GM21723 (cell line): Measurements from ENCODE around the gene TAPBP.
A peak's percentile ranks its signal among the peaks of the same experiment; 100 is the strongest.
"Not testable (repeated sequence)": the region's sequence is repeated elsewhere in the genome, so short reads cannot be mapped to it uniquely, and the experiment has no call there.

Experiments
- ATAC-seq: cut with Tn5 transposase; IDR thresholded peaks from one replicate; pipeline ENCODE4 v1.9.1; 2021; ENCODE audit warnings: mild to moderate bottlenecking, moderate library complexity; ENCODE audit not compliant: unreplicated experiment

TAPBP gene

DNA sequence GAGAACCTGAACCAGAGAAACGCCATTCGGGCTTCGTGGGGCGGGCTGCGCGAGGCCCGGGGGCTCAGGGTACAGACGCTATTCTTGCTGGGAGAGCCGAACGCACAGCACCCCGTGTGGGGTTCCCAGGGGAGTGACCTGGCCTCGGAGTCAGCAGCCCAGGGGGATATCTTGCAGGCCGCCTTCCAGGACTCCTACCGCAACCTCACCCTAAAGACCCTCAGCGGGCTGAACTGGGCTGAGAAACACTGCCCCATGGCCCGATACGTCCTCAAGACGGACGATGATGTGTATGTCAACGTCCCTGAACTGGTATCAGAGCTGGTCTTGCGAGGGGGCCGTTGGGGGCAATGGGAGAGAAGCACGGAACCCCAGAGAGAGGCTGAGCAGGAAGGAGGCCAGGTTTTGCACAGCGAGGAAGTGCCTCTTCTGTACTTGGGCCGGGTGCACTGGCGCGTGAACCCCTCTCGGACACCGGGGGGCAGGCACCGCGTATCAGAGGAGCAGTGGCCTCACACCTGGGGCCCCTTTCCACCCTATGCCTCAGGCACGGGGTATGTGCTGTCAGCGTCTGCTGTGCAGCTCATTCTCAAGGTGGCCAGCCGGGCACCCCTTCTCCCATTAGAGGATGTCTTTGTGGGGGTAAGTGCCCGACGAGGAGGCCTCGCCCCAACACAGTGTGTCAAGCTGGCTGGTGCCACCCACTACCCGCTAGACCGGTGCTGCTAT, 36.1 kb downstream of the TAPBP start:
- peak; percentile 19 for ATAC-seq

DNA sequence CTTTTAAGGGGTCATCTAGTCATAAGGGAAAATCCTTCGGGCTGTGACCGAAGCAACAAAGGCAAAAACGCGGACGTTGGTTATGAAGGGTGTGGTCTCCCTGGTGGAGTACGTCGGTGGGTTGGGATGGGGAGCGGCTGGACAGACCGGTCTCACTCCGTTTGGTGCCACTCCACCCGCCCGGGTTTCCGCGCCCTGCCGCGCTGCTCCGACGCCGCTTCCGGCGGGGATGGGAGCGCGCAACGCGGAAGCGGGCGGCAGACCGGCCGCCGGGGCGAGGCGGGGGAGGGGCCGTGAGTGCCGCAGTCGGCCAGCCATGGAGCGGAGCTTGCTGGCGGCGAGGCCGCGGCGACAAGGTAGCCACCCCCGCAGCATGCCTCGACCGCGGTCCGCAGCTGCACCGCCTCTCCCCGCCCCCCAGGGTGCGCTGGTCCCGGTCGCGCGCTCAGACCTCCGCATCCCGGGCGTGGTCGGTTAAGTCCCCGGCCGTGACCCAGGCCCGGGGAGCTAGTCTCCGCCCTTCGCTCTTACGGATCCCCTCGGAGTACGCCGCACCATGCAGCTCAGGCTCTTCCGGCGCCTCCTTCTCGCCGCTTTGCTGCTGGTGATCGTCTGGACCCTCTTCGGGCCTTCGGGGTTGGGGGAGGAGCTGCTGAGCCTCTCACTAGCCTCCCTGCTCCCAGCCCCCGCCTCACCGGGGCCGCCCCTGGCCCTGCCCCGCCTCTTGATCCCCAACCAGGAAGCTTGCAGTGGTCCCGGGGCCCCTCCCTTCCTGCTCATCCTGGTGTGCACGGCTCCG, 36.8 kb downstream of the TAPBP start, which contains the start of gene B3GALT4:
Gene B3GALT4 (plus strand): TSS at position 260 of the 799 bp plus-strand sequence. CDS start 297 bp downstream, at position 557.
- peak; percentile 68 for ATAC-seq

DNA sequence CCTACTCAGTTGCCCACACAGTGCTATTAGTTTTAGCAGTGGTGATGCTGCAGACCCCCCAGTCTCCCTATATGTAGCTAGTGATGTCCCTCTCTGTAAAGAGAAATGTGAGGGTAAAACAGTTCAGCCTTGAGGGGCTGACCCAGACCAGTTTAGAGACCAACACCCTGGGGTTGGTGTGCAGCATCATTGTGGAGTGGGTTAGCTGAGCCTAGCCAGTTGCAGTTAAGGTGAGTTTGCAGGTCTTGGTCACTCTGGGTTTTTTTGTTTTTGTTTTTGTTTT, 37.4 kb downstream of the TAPBP start:
- no peak for ATAC-seq

DNA sequence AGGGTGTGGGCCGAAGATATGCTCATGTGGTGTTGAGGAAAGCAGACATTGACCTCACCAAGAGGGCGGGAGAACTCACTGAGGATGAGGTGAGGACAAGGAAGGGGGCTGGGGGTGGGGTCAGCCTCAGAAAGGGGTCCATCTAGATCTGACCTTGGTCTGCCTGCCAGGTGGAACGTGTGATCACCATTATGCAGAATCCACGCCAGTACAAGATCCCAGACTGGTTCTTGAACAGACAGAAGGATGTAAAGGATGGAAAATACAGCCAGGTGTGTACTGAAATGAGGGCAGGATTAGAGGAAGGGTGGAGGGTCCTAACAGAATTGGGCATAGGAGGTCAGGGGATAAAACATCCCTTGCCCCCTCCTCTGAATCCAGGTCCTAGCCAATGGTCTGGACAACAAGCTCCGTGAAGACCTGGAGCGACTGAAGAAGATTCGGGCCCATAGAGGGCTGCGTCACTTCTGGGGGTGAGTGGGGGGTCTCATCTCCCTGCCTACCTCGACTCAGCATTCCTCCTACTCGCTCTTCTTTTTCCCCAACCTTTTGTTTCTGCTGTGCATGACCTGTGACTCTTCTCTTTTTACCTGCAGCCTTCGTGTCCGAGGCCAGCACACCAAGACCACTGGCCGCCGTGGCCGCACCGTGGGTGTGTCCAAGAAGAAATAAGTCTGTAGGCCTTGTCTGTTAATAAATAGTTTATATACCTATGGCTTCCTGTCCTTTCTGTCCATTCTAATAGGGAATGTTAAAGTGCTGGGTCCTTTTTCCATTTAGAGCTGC, 37.9 kb downstream of the TAPBP start:
- ATAC-seq: not testable (repeated sequence)

DNA sequence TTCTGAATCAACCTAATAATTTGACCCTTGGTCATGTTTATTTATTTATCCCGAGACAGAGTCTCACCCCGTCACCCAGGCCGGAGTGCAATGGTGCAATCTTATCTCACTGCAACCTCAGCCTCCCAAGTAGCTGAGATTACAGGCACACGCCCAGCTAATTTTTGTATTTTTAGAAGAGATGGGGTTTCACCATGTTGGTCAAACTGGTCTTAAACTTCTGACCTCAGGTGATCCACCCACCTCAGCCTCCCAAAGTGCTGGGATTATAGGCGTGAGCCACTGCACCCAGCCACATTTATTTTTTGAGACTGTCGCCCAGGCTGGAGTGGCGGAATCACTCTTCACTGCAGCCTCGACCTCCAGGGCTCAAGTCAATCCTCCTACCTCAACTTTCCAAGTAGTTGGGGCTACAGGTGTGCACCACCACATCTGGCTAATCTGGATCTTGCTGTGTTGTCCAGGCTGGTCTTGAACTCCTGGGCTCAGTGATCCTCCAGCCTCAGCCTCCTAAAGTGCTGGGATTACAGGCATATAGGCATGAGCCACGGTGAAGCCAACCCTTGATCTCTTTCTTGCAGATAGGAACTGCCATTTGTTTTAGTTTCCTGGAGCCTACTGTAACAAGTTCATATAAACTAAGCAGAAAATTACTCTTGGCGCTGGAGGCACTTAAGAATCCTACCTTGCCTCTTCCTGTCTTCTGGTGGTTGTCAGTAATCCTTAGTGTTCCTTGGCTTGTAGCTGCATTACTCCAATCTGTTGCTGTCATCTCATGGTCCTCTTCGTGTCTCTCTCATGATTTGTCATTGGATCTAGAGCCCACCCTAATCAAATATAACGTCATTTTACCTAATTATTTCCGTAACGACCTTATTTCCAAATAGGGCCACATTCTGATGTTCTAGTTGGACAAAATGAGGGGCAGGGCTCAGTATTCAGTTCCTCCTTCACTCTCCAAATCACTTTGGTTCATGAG, 39.7 kb downstream of the TAPBP start:
- no peak for ATAC-seq

DNA sequence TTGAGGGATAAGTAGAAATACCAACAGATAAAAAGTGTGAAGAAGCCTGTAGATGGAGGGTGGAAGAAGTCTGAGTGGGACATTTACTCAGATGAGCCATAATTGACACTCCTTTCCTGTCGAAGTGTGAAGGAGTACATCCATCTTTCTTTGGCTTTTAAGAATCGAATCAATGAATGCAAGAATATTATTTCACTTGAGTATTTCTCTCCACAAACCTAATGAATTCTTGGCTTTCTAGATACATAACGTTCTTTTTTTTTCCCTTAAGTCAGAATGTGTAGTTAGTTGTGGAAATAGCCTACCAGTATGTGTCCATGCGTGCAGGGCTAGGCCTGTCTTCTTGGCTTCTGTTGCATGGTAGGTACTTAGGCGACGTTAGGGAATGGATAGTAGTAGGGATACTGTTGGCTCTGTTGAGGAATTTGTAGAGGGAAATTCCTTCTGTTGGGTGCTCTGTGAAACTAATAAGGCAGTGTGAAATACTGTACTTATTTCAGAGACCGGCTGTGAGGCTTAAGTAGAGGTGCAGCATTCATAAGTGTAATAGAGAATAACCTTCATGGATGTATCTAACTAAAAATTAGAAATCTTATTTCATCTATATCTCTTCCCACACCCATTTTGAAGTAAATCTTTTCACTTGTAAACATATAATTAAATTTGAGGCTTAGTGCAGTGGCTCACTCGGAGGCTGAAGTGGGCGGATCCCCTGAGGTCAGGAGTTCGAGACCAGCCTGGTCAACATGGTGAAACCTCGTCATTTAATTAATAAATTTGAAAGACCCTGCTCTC, 40.6 kb downstream of the TAPBP start:
- ATAC-seq: no peak

DNA sequence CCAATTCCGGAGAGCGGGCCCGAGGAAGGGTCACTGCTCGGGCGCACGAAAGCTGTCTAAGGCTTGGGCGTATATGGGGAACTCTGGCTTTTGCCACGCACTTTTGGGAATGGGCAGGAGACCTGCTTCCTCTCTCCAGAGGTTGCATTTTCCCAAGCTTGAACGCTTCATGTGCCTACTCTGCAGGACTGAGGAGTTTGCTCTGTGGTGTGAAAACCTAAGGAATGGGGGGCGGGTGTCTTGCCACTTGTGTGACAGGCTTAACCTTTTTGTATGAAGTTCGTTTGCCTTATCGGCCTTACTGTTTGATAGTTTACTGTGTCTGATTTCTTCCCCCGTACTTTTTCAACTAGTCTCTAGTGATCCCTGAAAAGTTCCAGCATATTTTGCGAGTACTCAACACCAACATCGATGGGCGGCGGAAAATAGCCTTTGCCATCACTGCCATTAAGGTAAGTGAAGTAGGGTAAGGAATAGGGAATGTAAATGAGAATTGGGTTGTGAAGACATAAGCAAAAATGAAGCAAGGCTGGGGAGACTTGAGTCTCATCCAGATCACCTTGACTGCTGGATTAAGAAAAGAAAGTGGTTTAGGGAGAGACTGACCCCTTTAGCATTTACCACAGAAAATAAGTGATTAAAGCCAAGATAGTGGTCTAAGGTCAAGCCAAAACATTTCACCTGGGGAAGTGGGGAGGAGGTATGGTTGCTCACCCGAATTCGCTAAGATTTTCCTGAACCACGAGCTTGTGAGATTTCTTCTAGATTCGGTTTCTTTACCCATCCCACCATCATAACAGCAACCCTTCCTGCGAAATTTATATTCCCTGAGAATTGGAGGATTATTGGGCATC, 41.4 kb downstream of the TAPBP start:
- ATAC-seq: no peak

DNA sequence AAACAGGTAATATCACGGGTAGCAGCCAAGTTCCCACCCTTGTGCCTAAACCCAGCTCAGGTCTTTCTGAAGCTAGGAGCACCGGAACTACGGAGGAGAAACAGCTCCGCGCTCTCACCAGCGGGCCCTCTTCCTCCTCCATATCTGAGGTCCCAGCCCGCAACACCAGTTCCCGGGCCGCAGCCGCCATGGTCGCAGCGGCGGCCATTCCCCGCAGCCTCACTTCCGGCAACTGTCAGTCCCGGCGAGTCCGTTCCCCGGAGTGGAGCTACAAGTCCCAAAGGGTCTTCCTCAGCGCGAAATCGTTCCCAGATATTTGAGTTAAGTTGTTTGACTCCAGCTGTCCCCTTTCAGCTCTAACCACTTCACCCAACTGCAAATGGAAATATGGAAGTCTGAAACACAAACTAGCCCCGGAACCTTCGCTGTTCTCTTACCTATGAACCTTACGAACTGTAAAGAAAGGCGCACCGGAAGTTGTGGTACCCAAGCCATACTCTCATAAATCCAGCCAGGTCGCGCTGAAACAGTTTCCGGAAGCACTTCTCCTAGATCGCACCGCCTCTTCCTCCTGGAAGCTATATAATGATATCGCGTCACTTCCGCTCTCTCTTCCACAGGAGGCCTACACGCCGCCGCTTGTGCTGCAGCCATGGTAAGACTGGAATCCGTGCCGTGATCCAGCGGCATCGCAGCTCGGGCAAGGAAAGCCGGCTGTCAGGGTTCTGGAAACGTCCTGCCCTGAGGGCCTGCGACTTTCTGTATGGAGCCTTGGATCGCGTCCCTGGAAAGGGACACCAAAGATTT, 42.2 kb downstream of the TAPBP start, which contains the start of the genes RPS18 and VPS52:
Gene RPS18 (plus strand): TSS at position 608 of the 807 bp plus-strand sequence. CDS start 45 bp downstream, at position 653.
Gene VPS52 (minus strand): TSS at position 409 of the 807 bp plus-strand sequence. CDS start 201 bp downstream, at position 208.
- peak; percentile 70 for ATAC-seq

DNA sequence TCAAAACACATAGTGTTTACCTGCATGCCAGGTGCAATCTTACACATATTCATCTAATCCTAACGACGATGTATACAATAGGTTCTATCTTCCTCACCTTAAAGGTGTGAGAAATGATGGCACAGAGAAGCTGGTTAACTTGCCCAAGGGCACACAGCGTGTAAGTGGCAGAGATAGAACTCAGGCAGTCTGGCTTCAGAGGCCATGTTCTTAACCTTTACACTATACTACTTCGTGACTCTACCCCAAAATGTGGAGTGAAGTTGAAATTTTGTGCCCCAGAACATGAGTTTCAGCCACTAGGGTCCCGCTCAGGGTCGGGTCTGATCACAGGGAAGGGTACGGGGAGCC, 42.8 kb downstream of the TAPBP start:
- ATAC-seq: no peak

DNA sequence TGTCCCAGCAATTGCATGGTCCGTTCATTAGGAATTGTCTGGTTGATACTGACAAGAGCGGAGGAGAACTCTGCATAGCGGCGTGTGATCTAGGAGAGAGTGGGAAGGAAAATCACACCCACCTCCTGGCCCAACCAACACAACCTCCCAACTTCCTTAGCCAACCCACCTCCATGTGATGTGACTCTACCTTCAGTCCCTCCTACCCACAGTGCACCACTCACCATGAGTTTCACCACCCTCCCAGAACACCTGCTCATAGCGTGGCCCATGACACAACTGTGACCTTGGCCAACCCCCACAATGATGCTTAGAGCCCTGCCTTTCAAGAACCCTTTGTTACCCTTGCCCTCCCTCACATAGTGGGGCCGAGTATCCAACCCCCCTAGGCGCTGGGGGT, 49.9 kb downstream of the TAPBP start:
- no peak for ATAC-seq

DNA sequence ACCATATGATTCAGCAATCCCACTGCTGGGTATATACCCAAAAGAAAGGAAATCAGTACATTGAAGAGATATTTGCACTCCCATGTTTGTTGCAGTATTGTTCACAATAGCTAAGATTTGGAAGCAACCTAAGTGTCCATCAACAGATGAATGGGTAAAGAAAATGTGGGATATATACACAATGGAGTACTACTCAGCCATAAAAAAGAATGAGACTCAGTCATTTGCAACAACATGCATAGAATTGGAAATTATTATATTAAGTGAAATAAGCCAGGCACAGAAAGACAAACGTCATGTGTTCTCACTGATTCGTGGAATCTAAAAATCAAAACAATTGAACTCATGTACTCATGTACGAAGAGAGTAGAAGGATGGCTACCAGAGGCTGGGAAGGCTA, 51.4 kb downstream of the TAPBP start:
- ATAC-seq: not testable (repeated sequence)

DNA sequence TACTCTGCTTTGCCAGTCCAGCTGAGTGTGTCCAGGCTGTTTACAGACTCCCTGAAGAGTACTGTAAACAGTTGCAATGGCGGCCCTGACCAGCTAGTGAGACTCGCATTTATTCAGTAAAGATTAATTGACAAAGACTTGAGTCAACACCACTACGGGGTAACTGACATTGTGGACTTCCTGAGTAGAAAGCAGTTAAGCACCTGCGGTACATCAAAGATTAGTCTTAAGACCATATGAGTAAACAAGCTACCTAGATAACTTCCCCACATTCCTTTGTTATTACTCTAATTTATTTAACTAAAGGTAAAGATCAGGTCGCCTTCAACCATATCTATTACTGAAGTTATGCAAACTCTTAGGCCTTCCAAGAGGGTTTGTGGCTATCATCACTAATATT, 54.8 kb downstream of the TAPBP start:
- no peak for ATAC-seq

DNA sequence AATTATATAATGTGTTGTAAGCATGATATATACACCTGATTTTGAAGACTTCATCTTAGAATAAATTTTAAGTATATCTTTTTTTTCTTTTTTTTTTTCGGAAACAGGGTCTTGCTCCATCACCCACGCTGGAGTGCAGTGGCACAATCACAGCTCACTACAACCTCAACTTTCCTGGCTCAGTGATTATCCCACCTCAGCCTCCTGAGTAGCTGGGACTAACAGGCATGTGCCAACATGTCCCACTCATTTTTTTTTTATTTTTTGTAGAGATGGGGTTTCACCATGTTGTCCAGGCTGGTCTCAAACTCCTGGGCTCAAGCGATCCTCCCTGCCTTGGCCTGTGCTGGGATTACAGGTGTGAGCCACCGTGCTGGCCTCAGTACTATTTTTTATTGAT, 59.3 kb downstream of the TAPBP start:
- ATAC-seq: no peak

DNA sequence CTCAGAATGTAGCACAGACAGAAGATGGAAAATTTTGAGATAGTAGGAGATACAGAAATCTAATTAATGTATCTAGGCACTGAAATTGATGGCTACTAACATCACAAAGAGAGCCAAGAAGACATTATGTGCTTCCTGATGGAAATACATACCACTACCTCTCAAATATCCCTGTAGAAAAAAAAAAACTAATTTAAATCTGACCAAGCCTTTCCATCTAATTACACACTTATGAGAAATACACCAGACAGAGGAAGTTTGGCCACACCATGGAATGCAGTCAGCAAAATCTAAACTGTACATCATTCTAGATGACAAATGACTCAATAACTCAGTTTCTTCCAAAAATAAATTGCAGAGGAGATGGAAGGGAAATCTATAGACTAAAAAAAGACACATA, 61.1 kb downstream of the TAPBP start:
- no peak for ATAC-seq

DNA sequence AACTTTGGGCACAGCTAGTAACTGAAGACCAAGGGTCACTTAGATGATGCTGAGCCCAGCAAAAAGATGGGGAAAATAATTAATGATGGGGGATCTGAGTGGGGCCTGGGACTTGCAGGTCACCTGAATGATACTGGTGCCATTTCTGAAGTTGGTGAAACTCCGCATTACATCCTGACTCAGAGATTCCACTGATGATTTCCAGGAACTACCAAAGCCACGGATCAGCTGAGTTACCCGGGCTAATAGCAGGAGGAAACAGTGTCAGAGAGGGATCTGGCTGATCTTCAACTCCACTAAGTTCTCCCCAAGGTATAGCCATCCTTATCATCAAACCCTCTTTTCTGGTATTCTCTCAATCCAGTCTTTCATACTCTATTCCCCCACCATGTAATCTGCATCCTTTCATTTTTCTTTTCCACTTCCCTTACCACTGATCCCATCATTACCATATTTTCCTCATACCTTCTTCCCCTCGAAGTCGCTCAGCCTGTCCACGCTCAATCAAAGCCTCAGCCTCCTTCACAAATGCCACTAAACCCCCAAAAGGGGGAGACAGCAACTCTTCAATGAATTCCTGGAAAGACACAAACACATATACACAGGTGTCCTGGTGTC, 62.4 kb downstream of the TAPBP start:
- no peak for ATAC-seq

DNA sequence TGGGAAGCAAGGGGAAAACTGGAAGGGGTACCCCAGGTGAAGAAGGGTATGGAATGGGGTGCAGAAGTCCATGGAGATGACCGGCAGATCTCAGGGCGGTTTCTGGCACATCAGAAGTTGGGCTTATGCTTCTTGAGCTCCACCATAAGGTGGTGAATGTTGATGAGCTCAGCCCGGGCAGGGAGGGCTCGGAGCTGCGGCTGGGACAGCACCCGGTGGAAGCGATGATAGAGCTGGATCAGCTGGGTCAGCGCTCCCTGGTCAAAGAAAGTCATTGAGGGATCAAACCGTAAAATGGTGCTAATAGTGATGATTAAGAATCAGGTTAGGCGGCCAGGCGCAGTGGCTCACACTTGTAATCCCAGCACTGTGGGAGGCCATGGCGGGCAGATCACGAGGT, 63.1 kb downstream of the TAPBP start:
- no peak for ATAC-seq
